Neural cell (in vitro differentiated cells): ENCODE measurements around the gene VPREB1. TPM values are rescaled to one million over a fixed set of nuclear protein-coding genes. Genes with fewer than 3 reads are reported as not detected.
"Not testable (repeated sequence)": the region's sequence is repeated elsewhere in the genome, so short reads cannot be mapped to it uniquely, and the experiment has no call there.

ENCODE experiments used
- H2AFZ ChIP-seq: fragments of 200-600, 300-800 bp; sonication (generic), shearing (Covaris generic); 2 replicates; pipeline ENCODE4 v1.6.0; 2014; ENCODE audit warnings: low read depth, mild to moderate bottlenecking, antibody characterized with exemption, low read length, moderate library complexity
- H3F3A ChIP-seq: fragments of 200-600 bp; shearing (Covaris generic); 2 replicates; pipeline ENCODE4 v1.6.1; 2016; ENCODE audit warnings: mild to moderate bottlenecking, moderate library complexity, mixed read lengths, antibody characterized with exemption, low read length; ENCODE audit not compliant: insufficient read depth, poor library complexity, severe bottlenecking
- H3K27ac ChIP-seq: fragments of 200-600, 300-800 bp; sonication (generic), shearing (Covaris generic); 2 replicates; pipeline ENCODE4 v1.5.1; 2014; ENCODE audit warnings: mild to moderate bottlenecking, low read length, moderate library complexity
- H3K27me3 ChIP-seq: fragments of 300-800, 200-600 bp; sonication (generic), shearing (Covaris generic); 2 replicates; pipeline ENCODE4 v1.6.0; 2014; ENCODE audit warnings: mild to moderate bottlenecking, low read depth, low read length, moderate library complexity; ENCODE audit not compliant: insufficient read depth
- H3K36me3 ChIP-seq: fragments of 300-800, 200-600 bp; sonication (generic), shearing (Covaris generic); 2 replicates; pipeline ENCODE4 v1.5.1; 2014; ENCODE audit warnings: mild to moderate bottlenecking, antibody characterized with exemption, low read length, moderate library complexity; ENCODE audit not compliant: insufficient read depth
- H3K4me2 ChIP-seq: fragments of 300-800, 200-600 bp; sonication (generic), shearing (Covaris generic); 2 replicates; pipeline ENCODE4 v1.6.0; 2014; ENCODE audit warnings: mild to moderate bottlenecking, low read length
- H3K4me3 ChIP-seq: fragments of 300-800, 200-600 bp; sonication (generic), shearing (Covaris generic); 2 replicates; pipeline ENCODE4 v1.5.1; 2014; ENCODE audit warnings: mild to moderate bottlenecking, low read length, moderate library complexity
- H3K79me2 ChIP-seq: fragments of 200-600 bp; shearing (Covaris generic); replicated peaks from 2 replicates; pipeline ENCODE4 v1.6.0; 2014; ENCODE audit warnings: mild to moderate bottlenecking, low read length, moderate library complexity; ENCODE audit not compliant: insufficient read depth
- H3K9ac ChIP-seq: fragments of 300-800, 200-600 bp; sonication (generic), shearing (Covaris generic); 2 replicates; pipeline ENCODE4 v1.6.1; 2016; ENCODE audit warnings: mild to moderate bottlenecking, low read length, mixed read lengths
- H3K9me2 ChIP-seq: fragments of 200-600 bp; shearing (Covaris generic); 2 replicates; pipeline ENCODE4 v1.6.1; 2016; ENCODE audit warnings: mild to moderate bottlenecking, low read length, mixed read lengths; ENCODE audit not compliant: insufficient read depth
- H3K9me3 ChIP-seq: fragments of 200-600, 300-800 bp; sonication (generic), shearing (Covaris generic); 2 replicates; pipeline ENCODE4 v1.6.1; 2016; ENCODE audit warnings: mild to moderate bottlenecking, mixed run types, low read length, moderate library complexity, mixed read lengths
- H4K20me1 ChIP-seq: fragments of 200-600 bp; shearing (Covaris generic); 2 replicates; pipeline ENCODE4 v1.6.1; 2016; ENCODE audit warnings: mild to moderate bottlenecking, mixed run types; ENCODE audit not compliant: insufficient read depth
- polyA plus RNA-seq: library from polyadenylated mRNA; depleted of rRNA; stranded (reverse); fragments of >200 nt; gene quantifications from 2 replicates; pipeline ENCODE4 v1.2.3, GENCODE V29; 2014

Gene VPREB1
- polyA plus RNA-seq, 1 donor from 2014 or later = not detected

DNA sequence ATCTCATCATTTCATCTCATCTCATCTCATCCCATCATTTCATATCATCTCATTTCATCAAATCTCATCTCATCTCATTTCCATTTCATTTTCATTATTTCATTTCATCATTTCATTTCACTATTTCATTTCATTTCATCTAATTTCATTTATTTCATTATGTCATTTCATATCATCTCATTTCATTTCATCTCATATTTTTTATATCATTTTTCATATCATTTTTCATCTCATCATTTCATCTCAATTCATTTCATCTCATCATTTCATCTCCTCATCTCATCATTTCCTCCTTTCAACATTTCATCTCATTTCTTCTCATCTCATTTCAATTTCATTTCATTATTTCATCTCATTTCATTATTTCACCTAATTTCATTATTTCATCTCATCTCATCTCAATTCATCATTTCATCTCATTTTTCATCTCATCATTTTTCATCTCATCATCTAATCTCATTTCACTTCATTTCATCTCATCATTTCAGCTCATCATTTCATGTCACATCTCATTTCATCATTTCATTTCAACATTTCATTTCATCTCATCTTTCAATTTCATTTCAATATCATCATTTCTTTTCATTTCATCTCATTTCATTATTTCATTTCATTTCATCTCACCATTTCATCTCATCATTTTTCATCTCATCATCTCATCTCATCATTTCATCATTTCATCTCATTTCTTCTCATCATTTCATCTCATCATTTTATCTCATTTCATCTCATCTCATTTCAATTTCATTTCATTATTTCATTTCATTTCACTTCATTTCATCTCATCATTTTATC, 40.6 kb downstream of the VPREB1 start:
- not testable (repeated sequence) for H3K4me2 ChIP-seq, H3K9me2 ChIP-seq, H3F3A ChIP-seq, H3K9ac ChIP-seq, H3K9me3 ChIP-seq, H3K27ac ChIP-seq, H3K27me3 ChIP-seq, H4K20me1 ChIP-seq, H2AFZ ChIP-seq, H3K79me2 ChIP-seq, H3K36me3 ChIP-seq, H3K4me3 ChIP-seq

DNA sequence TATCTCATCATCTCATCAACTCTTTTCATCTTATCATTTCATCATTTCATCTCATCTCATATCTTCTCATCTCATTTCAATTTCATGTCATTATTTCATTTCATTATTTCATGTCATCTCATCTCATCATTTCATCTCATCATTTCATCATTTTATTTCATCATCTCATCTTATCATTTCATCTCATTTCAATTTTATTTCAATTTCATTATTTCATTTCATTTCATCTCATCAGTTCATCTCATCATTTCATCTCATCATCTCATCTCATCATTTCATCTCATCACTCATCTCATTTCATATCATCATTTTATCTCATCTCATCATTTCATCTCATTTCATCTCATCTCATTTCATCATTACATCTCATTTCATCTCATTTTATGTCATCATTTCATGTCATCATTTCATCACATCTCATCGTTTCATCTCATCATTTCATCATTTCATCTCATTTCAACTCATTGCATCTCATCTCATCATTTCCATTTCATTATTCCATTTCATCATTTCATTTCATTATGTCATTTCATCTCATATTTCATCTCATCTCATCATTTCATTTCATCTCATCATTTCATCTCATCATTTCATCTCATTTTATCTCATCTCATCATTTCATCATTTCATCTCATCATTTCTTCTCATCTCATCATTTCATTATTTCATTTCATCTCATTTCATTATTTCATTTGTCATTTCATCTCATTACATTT, 42.0 kb downstream of the VPREB1 start:
- H3F3A ChIP-seq, H3K9me3 ChIP-seq, H3K79me2 ChIP-seq, H3K9ac ChIP-seq, H3K36me3 ChIP-seq, H3K27me3 ChIP-seq, H3K27ac ChIP-seq, H4K20me1 ChIP-seq, H2AFZ ChIP-seq, H3K4me3 ChIP-seq, H3K4me2 ChIP-seq, H3K9me2 ChIP-seq: not testable (repeated sequence)

GRCh38 chr22:22287106-22287626, 42.6 kb downstream of the VPREB1 start:
- not testable (repeated sequence) for H3K36me3 ChIP-seq, H3K79me2 ChIP-seq, H2AFZ ChIP-seq, H3K4me3 ChIP-seq, H3K27ac ChIP-seq, H3K9me2 ChIP-seq, H3K9ac ChIP-seq, H4K20me1 ChIP-seq, H3K27me3 ChIP-seq, H3F3A ChIP-seq, H3K9me3 ChIP-seq, H3K4me2 ChIP-seq

- H3K79me2 ChIP-seq, H3K27ac ChIP-seq, H3K9me2 ChIP-seq: not testable (repeated sequence)
These were observed 45.1 kb downstream of the VPREB1 start for GRCh38 chr22:22289666-22290065.

DNA sequence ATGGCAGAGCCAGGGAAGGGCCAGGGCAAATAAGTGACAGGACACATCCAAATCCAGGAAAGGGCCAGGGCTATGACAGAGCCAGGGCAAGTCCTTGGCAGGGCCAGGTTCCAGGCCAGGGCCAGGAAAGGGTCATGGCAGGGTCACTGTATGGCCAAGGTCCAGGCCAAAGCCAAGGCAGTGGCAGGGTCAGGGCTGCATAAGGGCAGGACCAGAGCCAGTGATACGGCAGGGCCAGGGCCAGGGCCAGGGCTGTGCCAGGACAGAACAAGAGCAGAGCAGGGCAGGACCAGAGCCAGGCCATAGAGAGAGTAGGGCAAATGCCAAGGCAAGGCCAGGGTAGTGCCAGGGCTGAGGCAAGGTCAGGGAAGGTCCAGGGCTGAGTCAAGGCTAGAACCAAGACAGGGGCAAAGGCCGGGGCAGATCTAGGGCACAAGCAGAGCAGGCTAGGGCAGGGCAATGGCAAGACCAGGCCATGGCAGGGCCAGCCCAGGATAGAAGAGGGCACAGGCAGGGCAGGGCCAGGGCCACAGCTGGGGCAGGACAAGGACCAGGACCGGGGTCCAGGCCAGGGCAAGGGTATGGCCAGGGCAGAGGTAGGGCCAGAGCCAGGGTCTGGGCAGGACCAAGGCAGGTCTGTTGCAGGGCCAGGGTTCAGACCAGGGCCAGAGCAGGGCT, 46.7 kb downstream of the VPREB1 start:
- H2AFZ ChIP-seq, H3K4me2 ChIP-seq, H3K9me3 ChIP-seq, H3K79me2 ChIP-seq, H3K4me3 ChIP-seq, H3K9me2 ChIP-seq, H3K36me3 ChIP-seq, H3K27ac ChIP-seq, H3K27me3 ChIP-seq, H4K20me1 ChIP-seq, H3K9ac ChIP-seq, H3F3A ChIP-seq: not testable (repeated sequence)

More at GRCh38 chr22:22289666-22290065, 45.1 kb downstream of the VPREB1 start:
- not testable (repeated sequence) for H3K4me3 ChIP-seq, H2AFZ ChIP-seq, H4K20me1 ChIP-seq, H3K4me2 ChIP-seq, H3K36me3 ChIP-seq, H3K9ac ChIP-seq, H3K27me3 ChIP-seq, H3K9me3 ChIP-seq, H3F3A ChIP-seq

GRCh38 chr22:22292656-22293055, 48.1 kb downstream of the VPREB1 start:
- not testable (repeated sequence) for H3K79me2 ChIP-seq, H3K27me3 ChIP-seq, H3K36me3 ChIP-seq, H3K4me3 ChIP-seq, H3K4me2 ChIP-seq, H3K27ac ChIP-seq, H3K9ac ChIP-seq, H4K20me1 ChIP-seq, H3K9me2 ChIP-seq, H2AFZ ChIP-seq, H3K9me3 ChIP-seq, H3F3A ChIP-seq

DNA sequence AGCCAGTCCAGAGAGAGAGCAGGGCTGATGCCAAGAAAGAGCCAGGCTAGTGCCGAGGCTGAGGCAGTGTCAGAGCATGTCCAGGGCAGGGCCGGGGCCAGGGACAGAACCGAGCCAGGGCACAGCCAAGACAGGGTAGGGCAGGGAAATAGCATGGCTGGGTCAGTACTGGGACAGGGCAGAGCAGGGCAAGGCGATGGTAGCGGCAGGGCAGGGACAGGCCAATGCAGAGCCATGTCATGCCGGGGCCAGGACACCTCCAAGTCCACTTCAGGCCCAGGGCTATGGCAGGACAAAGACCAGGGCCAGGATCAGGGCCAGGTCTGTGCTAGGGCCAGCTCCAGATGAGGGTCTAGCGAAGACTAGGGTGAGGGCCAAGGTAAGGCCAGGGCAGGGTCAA, 48.9 kb downstream of the VPREB1 start:
- not testable (repeated sequence) for H3K9me2 ChIP-seq, H4K20me1 ChIP-seq, H3K9ac ChIP-seq, H3K9me3 ChIP-seq, H3K27me3 ChIP-seq, H3K27ac ChIP-seq, H3K4me3 ChIP-seq, H2AFZ ChIP-seq, H3K4me2 ChIP-seq, H3F3A ChIP-seq, H3K36me3 ChIP-seq, H3K79me2 ChIP-seq
